HCT116 (cell line): ENCODE data around the gene MAP10. TPM values are rescaled to one million over a fixed set of nuclear protein-coding genes. Genes with fewer than 3 reads are reported as not detected.

ENCODE experiments used
- ATAC-seq: fragments of 200-7000 bp; cut with Tn5 transposase; 2 replicates; pipeline ENCODE4 v1.9.1; 2020; ENCODE audit warnings: mild to moderate bottlenecking, moderate library complexity
- BruUV-seq: library from RNA; stranded (reverse); fragments of 400-500 nt; replicated peaks from 2 replicates; lab custom pipeline; 2021; lab: Mats Ljungman, UMichigan
- CTCF ChIA-PET: fragments of 300-600 bp; sonication (Branson Sonifier 250); formaldehyde crosslinking; loops from one replicate; lab custom pipeline; 2021; ENCODE audit warnings: antibody characterized with exemption; lab: Charles Lee
- POLR2A ChIA-PET: fragments of 300-600, 350-600 bp; sonication (Branson Sonifier 250); formaldehyde crosslinking; loops from one replicate; lab custom pipeline; 2021; ENCODE audit warnings: antibody characterized with exemption; lab: Charles Lee
- RAD21 ChIA-PET, 2 experiments: fragments of 300-600 bp; sonication (Branson Sonifier 250); formaldehyde crosslinking; loops; one replicate each; lab custom pipeline; 2023; ENCODE audit warnings: low total read pairs in 2 of 2; ENCODE audit not compliant: uncharacterized antibody in 2 of 2, unreplicated experiment in 2 of 2, low non-redundant PET in 1 of 2; lab: Charles Lee
- DNase-seq: peaks from one replicate; pipeline ENCODE4 v3.0.0-alpha.2; 2010; ENCODE audit warnings: low read depth, low spot score
- H2AFZ ChIP-seq: fragments of 200-600 bp; shearing (Covaris generic), sonication (generic); 2 replicates; pipeline ENCODE4 v1.6.1; 2017; ENCODE audit warnings: low read depth, mixed run types, mixed read lengths, antibody characterized with exemption, low read length; ENCODE audit not compliant: poor library complexity, severe bottlenecking
- H3K27ac ChIP-seq: 2 replicates; pipeline ENCODE4 v1.5.1; 2012; ENCODE audit warnings: low read depth, low read length
- H3K27me3 ChIP-seq: fragments of 200-600 bp; sonication (generic); 2 replicates; pipeline ENCODE4 v1.6.1; 2016; ENCODE audit warnings: mixed run types, low read length, mixed read lengths; ENCODE audit not compliant: insufficient read depth
- H3K36me3 ChIP-seq, 2 experiments: fragments of 200-500 bp in 1 of 2; fragments of 200-600 bp in 1 of 2; sonication (Bioruptor generic) in 1 of 2; sonication (generic) in 1 of 2; 2 replicates each; pipeline versions ENCODE4 v1.5.1 to v1.6.1; 2014 to 2016; ENCODE audit warnings: low read length in 2 of 2, inconsistent platforms in 1 of 2, mixed read lengths in 1 of 2, mixed run types in 1 of 2; ENCODE audit not compliant: insufficient read depth in 2 of 2, control insufficient read depth in 1 of 2
- H3K4me1 ChIP-seq, 2 experiments: fragments of 200-600 bp in 1 of 2; sonication (generic) in 1 of 2; 2 replicates each; pipeline versions ENCODE4 v1.5.1 to v1.6.1; 2012 to 2017; ENCODE audit warnings: low read length in 2 of 2, inconsistent platforms in 1 of 2, mild to moderate bottlenecking in 1 of 2, mixed read lengths in 1 of 2, mixed run types in 1 of 2, moderate library complexity in 1 of 2; ENCODE audit not compliant: insufficient read depth in 2 of 2, control insufficient read depth in 1 of 2
- H3K4me2 ChIP-seq: fragments of 200-600 bp; sonication (generic); 2 replicates; pipeline ENCODE4 v1.6.1; 2017; ENCODE audit warnings: mixed run types, low read length, mixed read lengths
- H3K4me3 ChIP-seq, 2 experiments: fragments of 200-600 bp in 1 of 2; sonication (generic) in 1 of 2; replicated peaks in 1 of 2; 2 replicates each; pipeline ENCODE4 v1.5.1; 2011 to 2016; ENCODE audit warnings: low read length in 2 of 2, control low read depth in 1 of 2, low read depth in 1 of 2, mild to moderate bottlenecking in 1 of 2, mixed read lengths in 1 of 2, mixed run types in 1 of 2
- H3K79me2 ChIP-seq: fragments of 200-600 bp; sonication (generic); 2 replicates; pipeline ENCODE4 v1.6.1; 2017; ENCODE audit warnings: mild to moderate bottlenecking, mixed run types, low read length, moderate library complexity, mixed read lengths; ENCODE audit not compliant: insufficient read depth
- H3K9ac ChIP-seq: fragments of 200-600 bp; sonication (generic); 2 replicates; pipeline ENCODE4 v1.6.1; 2016; ENCODE audit warnings: low read length, mixed read lengths
- H3K9me2 ChIP-seq: fragments of 200-600 bp; sonication (generic), shearing (Covaris generic); 2 replicates; pipeline ENCODE4 v1.6.1; 2017; ENCODE audit warnings: mixed run types, mild to moderate bottlenecking, moderate library complexity; ENCODE audit not compliant: insufficient read depth
- H3K9me3 ChIP-seq, 2 experiments: fragments of 200-500 bp in 1 of 2; fragments of 200-600 bp in 1 of 2; sonication (Bioruptor generic) in 1 of 2; sonication (generic) in 1 of 2; 2 replicates each; pipeline ENCODE4 v1.6.1; 2014 to 2017; ENCODE audit warnings: low read length in 2 of 2, mixed read lengths in 2 of 2, inconsistent platforms in 1 of 2, low read depth in 1 of 2, mild to moderate bottlenecking in 1 of 2, mixed run types in 1 of 2, moderate library complexity in 1 of 2; ENCODE audit not compliant: control insufficient read depth in 1 of 2, insufficient read depth in 1 of 2
- H4K20me1 ChIP-seq: fragments of 200-600 bp; sonication (generic), shearing (Covaris generic); 2 replicates; pipeline ENCODE4 v1.6.1; 2017; ENCODE audit warnings: mixed run types, mild to moderate bottlenecking, moderate library complexity; ENCODE audit not compliant: insufficient read depth
- CBX3 ChIP-seq: IDR thresholded peaks from 2 replicates; pipeline ENCODE4 v1.6.1; 2012; ENCODE audit warnings: low read depth
- CEBPB ChIP-seq: IDR thresholded peaks from 2 replicates; pipeline ENCODE4 v1.6.1; 2012; ENCODE audit warnings: low read depth
- CTCF ChIP-seq, 3 experiments: fragments of 200-600 bp in 1 of 3; sonication (generic) in 1 of 3; IDR thresholded peaks in 2 of 3; conservative IDR thresholded peaks in 1 of 3; 2 replicates each; pipeline ENCODE4 v1.5.1; 2012 to 2017; ENCODE audit warnings: low read depth in 2 of 3, low read length in 2 of 3, antibody characterized with exemption in 1 of 3, borderline replicate concordance in 1 of 3, control low read depth in 1 of 3, mild to moderate bottlenecking in 1 of 3, mixed read lengths in 1 of 3, mixed run types in 1 of 3, moderate library complexity in 1 of 3; ENCODE audit not compliant: insufficient read depth in 1 of 3
- EZH2 ChIP-seq: fragments of 200-600 bp; sonication (generic); IDR thresholded peaks from 2 replicates; pipeline ENCODE4 v1.6.1; 2017; ENCODE audit warnings: antibody characterized with exemption, mixed run types
- POLR2A ChIP-seq: IDR thresholded peaks from 2 replicates; pipeline ENCODE4 v1.7.0; 2011; ENCODE audit warnings: borderline replicate concordance; ENCODE audit not compliant: insufficient read depth, insufficient read length; ENCODE audit errors: extremely low read depth
- POLR2AphosphoS5 ChIP-seq: IDR thresholded peaks from 2 replicates; pipeline ENCODE4 v1.6.1; 2011; ENCODE audit warnings: mild to moderate bottlenecking, low read depth, low read length, moderate library complexity
- ZFX ChIP-seq: fragments of 450-650 bp; IDR thresholded peaks from 2 replicates; pipeline ENCODE4 v1.6.1; 2017
- intact Hi-C: fragments of 100-400 bp; cut with micrococcal nuclease; formaldehyde crosslinking; loops from 2 replicates; pipeline ENCODE4 v1.10.0; 2022
- total RNA-seq: library from RNA; stranded (reverse); gene quantifications from one replicate; pipeline ENCODE4 v1.2.1, GENCODE V29; 2021; ENCODE audit not compliant: unreplicated experiment
- TF ChIP-seq, protein P1 (sequence below): IDR thresholded peaks from 2 replicates; pipeline ENCODE4 v1.6.1; 2012

The MAP10 gene
- total RNA-seq, 1 experiment from 2014 or later: not detected

DNA sequence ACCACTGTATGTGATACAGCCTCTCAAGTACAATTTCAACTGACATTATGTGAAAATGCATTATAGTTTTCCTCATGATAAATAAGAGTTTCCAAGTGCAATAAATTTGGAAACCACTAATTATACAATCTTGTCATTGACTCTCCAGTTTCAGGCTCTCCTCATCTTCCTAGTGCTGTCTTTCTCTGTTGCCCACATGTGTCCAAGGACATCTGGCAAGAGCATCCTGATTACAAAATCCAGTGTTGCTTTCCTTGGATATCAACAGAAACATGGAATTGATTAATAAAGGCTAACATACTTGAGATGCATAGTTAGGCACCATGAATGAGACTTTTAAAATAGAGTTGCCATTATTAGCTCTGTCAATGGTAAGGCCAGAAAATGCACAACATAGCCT is 15.6 kb upstream of the MAP10 start:
- intact Hi-C loops: no loop called here
- no peak for ATAC-seq

More for the DNA sequence above, 15.6 kb upstream of the MAP10 start:
- ChIA-PET POLR2A (no interaction called here), RAD21 (no interaction called here), CTCF (no interaction called here)
- no peaks in the 10 kb centered on the region for H3K9me3 ChIP-seq
- H4K20me1 ChIP-seq: no peaks in the 10 kb centered on the region
- DNase-seq: no peak
- no peaks in the 10 kb centered on the region for H3K36me3 ChIP-seq
- H3K27me3 ChIP-seq: no peaks in the 10 kb centered on the region
- no peak overlapping the region for H3K4me2 ChIP-seq
- no TSS peak for BruUV-seq
- no peak overlapping the region for H3K4me3 ChIP-seq
- H2AFZ ChIP-seq: no peak overlapping the region
- H3K9me2 ChIP-seq: no peaks in the 10 kb centered on the region
- no peak overlapping the region for H3K9ac ChIP-seq
- peaks cover 8 to 10% of the 10 kb centered on the region in 2 experiments; a peak in 3 of 4 replicates for H3K4me1 ChIP-seq
- H3K79me2 ChIP-seq: no peaks in the 10 kb centered on the region
- H3K27ac ChIP-seq: no peak overlapping the region
- no peak for TF ChIP-seq EZH2
- TF ChIP-seq POLR2AphosphoS5: no peak
- no peak for TF ChIP-seq CTCF (IDR thresholded peaks at IDR 0.05 in 2 of 3, conservative IDR thresholded peaks at IDR 0.05 in 1 of 3; ENCODE audit: borderline replicate concordance in 1 of 3, insufficient read depth in 1 of 3, low read depth in 2 of 3, low read length in 2 of 3)
- TF ChIP-seq CEBPB: no peak
- TF ChIP-seq, protein P1, sequence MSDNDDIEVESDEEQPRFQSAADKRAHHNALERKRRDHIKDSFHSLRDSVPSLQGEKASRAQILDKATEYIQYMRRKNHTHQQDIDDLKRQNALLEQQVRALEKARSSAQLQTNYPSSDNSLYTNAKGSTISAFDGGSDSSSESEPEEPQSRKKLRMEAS: no peak
- TF ChIP-seq CBX3: no peak
- TF ChIP-seq POLR2A: no peak
- no peak for TF ChIP-seq ZFX
- TF ChIP-seq, all 23 proteins: peak for 0
